Spleen (tissue), 11 donors: Measurements from ENCODE around the gene FSTL5. TPM values are rescaled to one million over a fixed set of nuclear protein-coding genes. Genes with fewer than 3 reads are reported as not detected.
A peak's percentile ranks its signal among the peaks of the same experiment; 100 is the strongest.
"Not testable (repeated sequence)": the region's sequence is repeated elsewhere in the genome, so short reads cannot be mapped to it uniquely, and the experiment has no call there.

Experiments used
- DNase-seq: peaks from one replicate; pipeline ENCODE4 v3.0.0-alpha.2; 2020
- H3K27ac ChIP-seq, 8 donors: fragments of 200-600 bp; sonication (generic) in 7 of 8; 1 replicate in 4 of 8; 2 replicates in 4 of 8; pipeline versions ENCODE4 v1.5.0 to v1.8.0; 2016 to 2021; ENCODE audit warnings: inconsistent platforms in 4 of 8, mild to moderate bottlenecking in 4 of 8, moderate library complexity in 1 of 8
- H3K27me3 ChIP-seq, 7 donors: fragments of 200-600 bp; sonication (generic) in 6 of 7; replicated peaks in 1 of 7; 1 replicate in 4 of 7; 2 replicates in 3 of 7; pipeline versions ENCODE4 v1.5.0 to v1.8.0; 2016 to 2021; ENCODE audit warnings: inconsistent platforms in 3 of 7, mild to moderate bottlenecking in 1 of 7
- H3K36me3 ChIP-seq, 6 donors: fragments of 200-600 bp; sonication (generic) in 5 of 6; 1 replicate in 4 of 6; 2 replicates in 2 of 6; pipeline versions ENCODE4 v1.5.0 to v1.8.0; 2016 to 2021; ENCODE audit warnings: inconsistent platforms in 2 of 6
- H3K4me1 ChIP-seq, 6 donors: fragments of 200-600 bp; sonication (generic) in 5 of 6; 1 replicate in 3 of 6; 2 replicates in 3 of 6; pipeline versions ENCODE4 v1.5.0 to v1.8.0; 2016 to 2021; ENCODE audit warnings: inconsistent platforms in 3 of 6
- H3K4me3 ChIP-seq, 8 donors: fragments of 200-600 bp; sonication (generic) in 7 of 8; 1 replicate in 4 of 8; 2 replicates in 4 of 8; pipeline versions ENCODE4 v1.5.0 to v1.8.0; 2016 to 2021; ENCODE audit warnings: inconsistent platforms in 4 of 8, mild to moderate bottlenecking in 4 of 8, moderate library complexity in 2 of 8
- H3K9me3 ChIP-seq, 8 donors: fragments of 200-600 bp; sonication (generic) in 7 of 8; 1 replicate in 4 of 8; 2 replicates in 4 of 8; pipeline versions ENCODE4 v1.5.0 to v1.8.0; 2016 to 2021; ENCODE audit warnings: inconsistent platforms in 4 of 8
- CTCF ChIP-seq, 11 experiments: fragments of 200-600 bp in 7 of 11; fragments of 450-650 bp in 4 of 11; sonication (generic) in 4 of 11; IDR thresholded peaks in 8 of 11; conservative IDR thresholded peaks in 3 of 11; 1 replicate in 7 of 11; 2 replicates in 4 of 11; pipeline versions ENCODE4 v1.4.0 to v1.8.0; 2016 to 2021; ENCODE audit warnings: antibody characterized with exemption in 11 of 11, inconsistent platforms in 4 of 11, mild to moderate bottlenecking in 1 of 11
- POLR2A ChIP-seq, 3 donors: fragments of 450-650 bp; IDR thresholded peaks; one replicate each; pipeline ENCODE4 v1.5.1; 2017; ENCODE audit warnings: antibody characterized with exemption in 3 of 3, mild to moderate bottlenecking in 1 of 3
- POLR2AphosphoS5 ChIP-seq, 3 donors: sonication (generic); formaldehyde crosslinking; IDR thresholded peaks; one replicate each; pipeline ENCODE4 v1.5.1; 2017; ENCODE audit warnings: antibody characterized with exemption in 3 of 3
- WGBS, 5 donors: extraction: QIAGEN DNeasy Blood & Tissue Kit in 3 of 5; methylation state at CpG; one replicate each; pipeline versions ENCODE4 v1.1.5 to v1.1.7; 2013 to 2018; 5-methylcytosine and 5-hydroxymethylcytosine counted together
- intact Hi-C: fragments of 100-400 bp; cut with DNase I; formaldehyde crosslinking; loops from one replicate; pipeline ENCODE4 v1.15.0; 2023; ENCODE audit warnings: low total_unique reads
- polyA plus RNA-seq, 3 donors: library from polyadenylated mRNA; stranded (reverse); fragments of 200-250 nt; gene quantifications; one replicate each; pipeline ENCODE4 v1.2.1, GENCODE V29; 2013
- total RNA-seq, 7 donors: library from RNA; depleted of rRNA in 3 of 7; stranded (reverse); fragments of >200 nt in 3 of 7; fragmentation: NEBNext Ultra II Directional in 4 of 7; extraction: Animal tissue kit (Norgen Biotek cat#: 25700) in 4 of 7; gene quantifications; one replicate each; pipeline versions ENCODE4 v1.1.0 to v1.2.1, GENCODE V29; 2016 to 2021
- donor health status: healthy with polysubstance abuse.
- donor health status: DM: no; HTN: no; CAD: no; lungs with moderate emphysema.
- donor health status: DM: no; HTN: no; CAD: no.
- donor health status: Bipolar disorder and iron deficiency.
- donor health status: healthy.
- donor health status: DM: no; HTN: no; CAD: no.
- donor health status: DM: yes; HTN: yes; CAD: no.

The FSTL5 gene
- total and polyA plus RNA-seq, 10 donors: 0.02 TPM; not detected in 9

DNA sequence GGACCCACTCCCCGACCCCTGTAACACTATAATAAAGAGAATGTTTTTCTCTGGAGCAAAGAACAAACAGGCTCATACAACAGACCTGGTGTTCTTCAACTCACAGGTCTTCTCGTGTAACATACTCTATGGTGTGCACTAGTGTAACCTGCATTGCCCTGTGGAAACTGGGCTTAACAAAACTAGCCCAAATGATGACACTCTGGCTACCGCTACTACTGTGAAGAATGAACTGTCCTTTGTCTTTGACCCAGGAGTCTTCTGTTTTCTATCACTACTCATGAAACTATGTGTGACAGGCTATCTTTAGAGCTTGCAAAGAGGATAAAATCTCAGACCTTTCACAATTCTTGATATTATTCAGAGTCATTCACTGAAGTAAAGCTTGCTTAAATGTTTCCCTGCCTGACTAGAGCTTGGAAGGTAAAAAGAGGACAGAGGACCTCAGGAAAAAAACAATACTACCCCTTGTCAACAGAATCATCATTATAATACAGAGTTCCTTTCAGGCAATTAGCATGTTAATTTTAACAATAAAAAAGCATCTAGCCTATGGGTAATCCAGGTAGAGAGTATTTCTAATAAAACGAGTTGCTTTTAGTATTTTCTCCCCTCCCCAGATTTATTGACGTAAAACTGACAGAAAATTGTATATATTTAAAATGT, 59.2 kb downstream of the FSTL5 start:
- H3K9me3 ChIP-seq: peaks cover 0 to 19% (median 9%) of the 10 kb centered on the region in 8 donors
- H3K4me3 ChIP-seq: no peak overlapping the region
- H3K27me3 ChIP-seq: no peaks in the 10 kb centered on the region
- no peak for DNase-seq
- no peak for TF ChIP-seq POLR2AphosphoS5 (IDR thresholded peaks at IDR 0.05)
- TF ChIP-seq CTCF (IDR thresholded peaks at IDR 0.05 in 8 of 11, conservative IDR thresholded peaks at IDR 0.05 in 3 of 11): no peak
- TF ChIP-seq POLR2A (IDR thresholded peaks at IDR 0.05): no peak
- H3K36me3 ChIP-seq: no peaks in the 10 kb centered on the region
- no peak overlapping the region for H3K27ac ChIP-seq
- intact Hi-C loops: no loop called here
- WGBS, 5 donors: 41 to 57% (median 50%) methylated on average over 5 of the region's 5 CpGs
- no peaks in the 10 kb centered on the region for H3K4me1 ChIP-seq

- H3K4me1 ChIP-seq, intact Hi-C loops, H3K4me3 ChIP-seq, H3K36me3 ChIP-seq, H3K27ac ChIP-seq, H3K27me3 ChIP-seq: not testable (repeated sequence)
- DNase-seq: peak; percentile 60
- WGBS, 5 donors: 87 to 93% (median 91%) methylated on average over 12 of the region's 12 CpGs
- H3K9me3 ChIP-seq: peaks cover 0 to 19% (median 9%) of the 10 kb centered on the region in 8 donors
These were observed 59.9 kb downstream of the FSTL5 start for GRCh38 chr4:162103908-162104307.

- no peak for TF ChIP-seq POLR2A (IDR thresholded peaks at IDR 0.05)
- TF ChIP-seq POLR2AphosphoS5 (IDR thresholded peaks at IDR 0.05): no peak
- TF ChIP-seq CTCF (IDR thresholded peaks at IDR 0.05 in 8 of 11, conservative IDR thresholded peaks at IDR 0.05 in 3 of 11): no peak
- WGBS, 5 donors: 46 to 66% (median 55%) methylated on average over 1 of the region's 1 CpG
- H3K9me3 ChIP-seq: peaks cover 0 to 20% (median 9%) of the 10 kb centered on the region in 8 donors
- no peaks in the 10 kb centered on the region for H3K27me3 ChIP-seq
- no peaks in the 10 kb centered on the region for H3K36me3 ChIP-seq
- no peaks in the 10 kb centered on the region for H3K4me1 ChIP-seq
- intact Hi-C loops: no loop called here
- H3K27ac ChIP-seq: no peak overlapping the region
- no peak for DNase-seq
- no peak overlapping the region for H3K4me3 ChIP-seq
These were observed 61.1 kb downstream of the FSTL5 start for GRCh38 chr4:162102713-162103112.

GRCh38 chr4:162101337-162101736, 62.5 kb downstream of the FSTL5 start:
- Histone ChIP-seq H3K4me1 (no peaks in the 10 kb centered on the region), H3K9me3 (peaks cover 0 to 20% (median 9%) of the 10 kb centered on the region in 8 donors), H3K4me3 (no peak overlapping the region), H3K27ac (no peak overlapping the region), H3K36me3 (no peaks in the 10 kb centered on the region), H3K27me3 (no peaks in the 10 kb centered on the region)
- intact Hi-C loops: no loop called here
- TF ChIP-seq POLR2AphosphoS5 (IDR thresholded peaks at IDR 0.05) (no peak), POLR2A (IDR thresholded peaks at IDR 0.05) (no peak), CTCF (IDR thresholded peaks at IDR 0.05 in 8 of 11, conservative IDR thresholded peaks at IDR 0.05 in 3 of 11) (no peak)
- WGBS, 5 donors: 62 to 78% (median 67%) methylated on average over 1 of the region's 1 CpG
- no peak for DNase-seq
